Keratinocyte (primary cell): Measurements from ENCODE around the gene KDM7A. TPM values are rescaled to one million over a fixed set of nuclear protein-coding genes. Genes with fewer than 3 reads are reported as not detected.

Source experiments
- DNase-seq: peaks from one replicate; pipeline ENCODE4 v3.0.0-alpha.2; 2011; ENCODE audit warnings: low read depth, missing footprints, low spot score
- FAIRE-seq: peaks from 2 replicates; lab custom pipeline; 2011; peaks lifted over from hg19 to GRCh38; lab: Jason Lieb, UNC
- H2AFZ ChIP-seq: 2 replicates; pipeline ENCODE4 v1.6.0; 2012; ENCODE audit warnings: low read length, control low read depth, inconsistent platforms; ENCODE audit not compliant: control insufficient read depth
- H3K27ac ChIP-seq: 2 replicates; pipeline ENCODE4 v1.5.1; 2011; ENCODE audit warnings: low read length; ENCODE audit not compliant: control insufficient read depth, insufficient read depth
- H3K27me3 ChIP-seq: 3 replicates; pipeline ENCODE4 v1.6.0; 2011; ENCODE audit warnings: low read length; ENCODE audit not compliant: control insufficient read depth, insufficient read depth; ENCODE audit errors: extremely low read depth
- H3K36me3 ChIP-seq, 2 experiments: 2 replicates in 1 of 2; 3 replicates in 1 of 2; pipeline ENCODE4 v1.5.1; 2011; ENCODE audit warnings: low read length in 2 of 2, mild to moderate bottlenecking in 1 of 2; ENCODE audit not compliant: control insufficient read depth in 2 of 2, insufficient read depth in 2 of 2; ENCODE audit errors: extremely low read depth in 1 of 2
- H3K4me1 ChIP-seq: 3 replicates; pipeline ENCODE4 v1.5.1; 2011; ENCODE audit warnings: low read length; ENCODE audit not compliant: control insufficient read depth, insufficient read depth; ENCODE audit errors: extremely low read depth
- H3K4me2 ChIP-seq: 3 replicates; pipeline ENCODE4 v1.6.0; 2011; ENCODE audit warnings: low read depth, low read length; ENCODE audit not compliant: control insufficient read depth, insufficient read depth; ENCODE audit errors: extremely low read depth
- H3K4me3 ChIP-seq, 3 experiments: fragments of 200-600 bp in 1 of 3; sonication (generic) in 1 of 3; 2 replicates in 2 of 3; 3 replicates in 1 of 3; pipeline ENCODE4 v1.5.1; 2011 to 2016; ENCODE audit warnings: low read length in 3 of 3, mild to moderate bottlenecking in 3 of 3, control low read depth in 2 of 3, inconsistent platforms in 1 of 3, low read depth in 1 of 3, mixed read lengths in 1 of 3, mixed run types in 1 of 3, moderate library complexity in 1 of 3; ENCODE audit not compliant: control insufficient read depth in 2 of 3, insufficient read depth in 2 of 3; ENCODE audit errors: extremely low read depth in 1 of 3
- H3K79me2 ChIP-seq: 2 replicates; pipeline ENCODE4 v1.6.0; 2012; ENCODE audit warnings: low read length; ENCODE audit not compliant: control insufficient read depth, insufficient read depth
- H3K9ac ChIP-seq: 3 replicates; pipeline ENCODE4 v1.6.0; 2011; ENCODE audit warnings: low read length; ENCODE audit not compliant: control insufficient read depth, insufficient read depth; ENCODE audit errors: extremely low read depth
- H3K9me1 ChIP-seq: 3 replicates; pipeline ENCODE4 v1.6.0; 2011; ENCODE audit warnings: low read length; ENCODE audit not compliant: control insufficient read depth, insufficient read depth; ENCODE audit errors: extremely low read depth
- H3K9me3 ChIP-seq: 2 replicates; pipeline ENCODE4 v1.5.1; 2012; ENCODE audit warnings: low read depth, low read length; ENCODE audit not compliant: control insufficient read depth
- H4K20me1 ChIP-seq: 3 replicates; pipeline ENCODE4 v1.6.0; 2011; ENCODE audit warnings: low read length; ENCODE audit not compliant: control insufficient read depth, insufficient read depth; ENCODE audit errors: extremely low read depth
- CTCF ChIP-seq, 3 experiments: IDR thresholded peaks in 1 of 3; conservative IDR thresholded peaks in 1 of 3; optimal IDR thresholded peaks in 1 of 3; 2 replicates in 2 of 3; 3 replicates in 1 of 3; pipeline versions ENCODE3 to v1.5.1; 2011; ENCODE audit warnings: low read length in 3 of 3, mild to moderate bottlenecking in 3 of 3, moderate library complexity in 2 of 3, control low read depth in 1 of 3, inconsistent platforms in 1 of 3; ENCODE audit not compliant: insufficient read depth in 2 of 3; ENCODE audit errors: extremely low read depth in 1 of 3
- EZH2 ChIP-seq: IDR thresholded peaks from one replicate; pipeline ENCODE4 v1.6.1; 2012; ENCODE audit warnings: inconsistent platforms, mild to moderate bottlenecking, low read length, moderate library complexity
- dilution Hi-C: fragments of 300-500 bp; cut with MboI; formaldehyde crosslinking; loops from one replicate; pipeline ENCODE4 v1.7.0; 2020; ENCODE audit warnings: low sequenced_read_pairs; ENCODE audit not compliant: extremely low pct_ligation_motif_present
- polyA plus RNA-seq, 5 experiments: library from polyadenylated mRNA; depleted of rRNA in 3 of 5; stranded (reverse) in 3 of 5; stranded (forward) in 1 of 5; unstranded in 1 of 5; fragments of >200 nt; gene quantifications; 1 replicate in 1 of 5; 2 replicates in 3 of 5; 3 replicates in 1 of 5; pipeline versions ENCODE4 v1.2.1 to v1.2.3, GENCODE V29; 2011 to 2012; ENCODE audit warnings: missing spikeins in 2 of 5, low read depth in 1 of 5, low replicate concordance in 1 of 5

Gene KDM7A
- polyA plus RNA-seq, 1 donor (not counting 4 experiments of a cell fraction or from before 2014, with no cell fraction given): 3.3 TPM

- DNase-seq (no peak), FAIRE-seq (no peak)
- no peaks in the 10 kb centered on the region for H3K9me3 ChIP-seq
- dilution Hi-C loops: no loop called here
- no peaks in the 10 kb centered on the region for H3K9me1 ChIP-seq
- no peak overlapping the region for H3K9ac ChIP-seq
- peaks cover 25% of the 10 kb centered on the region for H3K4me1 ChIP-seq
- no peaks in the 10 kb centered on the region for H3K36me3 ChIP-seq
- H4K20me1 ChIP-seq: no peaks in the 10 kb centered on the region
- TF ChIP-seq EZH2 (no peak), CTCF (optimal IDR thresholded peaks at IDR 0.05 in 1 of 3, IDR thresholded peaks at IDR 0.05 in 1 of 3, conservative IDR thresholded peaks at IDR 0.05 in 1 of 3; ENCODE audit: extremely low read depth in 1 of 3, insufficient read depth in 2 of 3, low read length in 3 of 3) (no peak)
- H2AFZ ChIP-seq: no peak overlapping the region
- no peak overlapping the region for H3K27ac ChIP-seq
- H3K27me3 ChIP-seq: no peaks in the 10 kb centered on the region
- H3K4me3 ChIP-seq: no peak overlapping the region
- no peak overlapping the region for H3K4me2 ChIP-seq
- H3K79me2 ChIP-seq: no peaks in the 10 kb centered on the region
These were observed 33.3 kb upstream of the KDM7A start for GRCh38 chr7:140209866-140210609.

GRCh38 chr7:140206616-140207389 is 30.0 kb upstream of the KDM7A start:
- DNase-seq: no peak

More at GRCh38 chr7:140206616-140207389, 30.0 kb upstream of the KDM7A start:
- Histone ChIP-seq H3K27me3 (no peaks in the 10 kb centered on the region), H3K9ac (no peak overlapping the region), H3K36me3 (no peaks in the 10 kb centered on the region), H3K27ac (no peak overlapping the region), H3K79me2 (no peaks in the 10 kb centered on the region), H3K4me3 (no peak overlapping the region), H3K4me1 (peaks cover 2% of the 10 kb centered on the region), H4K20me1 (no peaks in the 10 kb centered on the region), H3K9me1 (no peaks in the 10 kb centered on the region), H3K9me3 (no peaks in the 10 kb centered on the region), H3K4me2 (no peak overlapping the region), H2AFZ (no peak overlapping the region)
- TF ChIP-seq CTCF (optimal IDR thresholded peaks at IDR 0.05 in 1 of 3, IDR thresholded peaks at IDR 0.05 in 1 of 3, conservative IDR thresholded peaks at IDR 0.05 in 1 of 3; ENCODE audit: extremely low read depth in 1 of 3, insufficient read depth in 2 of 3, low read length in 3 of 3): no peak
- no peak for TF ChIP-seq EZH2
- dilution Hi-C loops: no loop called here
- FAIRE-seq: no peak
